SU-DHL-6 (cell line): ENCODE measurements around the gene COL4A1.

Experiments used
- H2AFZ ChIP-seq: fragments of 200-600 bp; sonication (generic); 2 replicates; pipeline ENCODE4 v1.6.1; 2014; ENCODE audit warnings: low read depth, mild to moderate bottlenecking, moderate library complexity, mixed read lengths, antibody characterized with exemption, low read length; ENCODE audit not compliant: severe bottlenecking
- H3F3A ChIP-seq: fragments of 200-600 bp; shearing (Covaris generic); 2 replicates; pipeline ENCODE4 v1.6.0; 2016; ENCODE audit warnings: antibody characterized with exemption, mild to moderate bottlenecking; ENCODE audit not compliant: insufficient read depth
- H3K27ac ChIP-seq: fragments of 200-600 bp; sonication (generic); 2 replicates; pipeline ENCODE4 v1.5.1; 2016; ENCODE audit warnings: low read depth, mild to moderate bottlenecking, low read length, moderate library complexity, mixed read lengths
- H3K27me3 ChIP-seq: fragments of 200-600 bp; sonication (generic), shearing (Covaris generic); 2 replicates; pipeline ENCODE4 v1.6.0; 2014; ENCODE audit warnings: mild to moderate bottlenecking, low read length
- H3K36me3 ChIP-seq: fragments of 200-600 bp; sonication (generic); 2 replicates; pipeline ENCODE4 v1.6.1; 2014; ENCODE audit warnings: mild to moderate bottlenecking, low read length, mixed read lengths
- H3K4me2 ChIP-seq: fragments of 300-600, 200-600 bp; shearing (Covaris generic), sonication (generic); 2 replicates; pipeline ENCODE4 v1.6.0; 2014; ENCODE audit warnings: low read length, low read depth, mild to moderate bottlenecking; ENCODE audit not compliant: poor library complexity, severe bottlenecking
- H3K4me3 ChIP-seq: fragments of 200-600 bp; sonication (generic); 2 replicates; pipeline ENCODE4 v1.5.1; 2014; ENCODE audit warnings: antibody characterized with exemption, low read length, mild to moderate bottlenecking, mixed read lengths; ENCODE audit not compliant: insufficient read depth, poor library complexity, severe bottlenecking
- H3K79me2 ChIP-seq: fragments of 200-600 bp; sonication (generic); 2 replicates; pipeline ENCODE4 v1.6.1; 2014; ENCODE audit warnings: mild to moderate bottlenecking, low read length, moderate library complexity; ENCODE audit not compliant: insufficient read depth
- H3K9ac ChIP-seq: fragments of 200-600 bp; sonication (generic); 2 replicates; pipeline ENCODE4 v1.7.0; 2014; ENCODE audit warnings: mild to moderate bottlenecking, low read length
- H3K9me2 ChIP-seq: fragments of 200-600 bp; sonication (generic); replicated peaks from 2 replicates; pipeline ENCODE4 v1.6.1; 2014; ENCODE audit warnings: low read length; ENCODE audit not compliant: insufficient read depth
- H3K9me3 ChIP-seq: fragments of 200-600 bp; sonication (generic); 2 replicates; pipeline ENCODE4 v1.6.1; 2014; ENCODE audit warnings: low read length, mixed read lengths; ENCODE audit not compliant: insufficient read depth
- H4K20me1 ChIP-seq: fragments of 200-600 bp; sonication (generic); 2 replicates; pipeline ENCODE4 v1.6.1; 2014; ENCODE audit warnings: low read depth, mild to moderate bottlenecking, antibody characterized with exemption, low read length, moderate library complexity, mixed read lengths
- CTCF ChIP-seq: fragments of 200-600 bp; sonication (generic); IDR thresholded peaks from one replicate; pipeline ENCODE4 v1.5.1; 2017; ENCODE audit warnings: antibody characterized with exemption, mild to moderate bottlenecking, low read length, moderate library complexity; ENCODE audit not compliant: insufficient read depth, poor library complexity, severe bottlenecking
- EZH2phosphoT487 ChIP-seq: fragments of 200-600 bp; sonication (generic), shearing (Covaris generic); conservative IDR thresholded peaks from 2 replicates; pipeline ENCODE4 v1.6.1; 2018; ENCODE audit warnings: mild to moderate bottlenecking, antibody characterized with exemption, low read length, moderate library complexity, mixed read lengths

Gene COL4A1

GRCh38 chr13:110168999-110169933 lies 137.7 kb downstream of the COL4A1 start:
- Histone ChIP-seq H3K4me2 (no peak overlapping the region), H3K27me3 (no peaks in the 10 kb centered on the region), H3K27ac (no peak overlapping the region), H2AFZ (no peak overlapping the region), H3K9me2 (no peaks in the 10 kb centered on the region), H3F3A (no peaks in the 10 kb centered on the region), H3K9ac (no peak overlapping the region), H3K36me3 (no peaks in the 10 kb centered on the region), H4K20me1 (no peaks in the 10 kb centered on the region), H3K4me3 (no peak overlapping the region), H3K79me2 (no peaks in the 10 kb centered on the region), H3K9me3 (no peaks in the 10 kb centered on the region)
- TF ChIP-seq EZH2phosphoT487 (no peak), CTCF (no peak)

GRCh38 chr13:110166598-110166997 lies 140.4 kb downstream of the COL4A1 start:
- H3K27me3 ChIP-seq, result no peaks in the 10 kb centered on the region
- H3K79me2 ChIP-seq, result no peaks in the 10 kb centered on the region
- H3K9ac ChIP-seq, result no peak overlapping the region
- no peaks in the 10 kb centered on the region for H3K36me3 ChIP-seq
- no peak overlapping the region for H3K4me3 ChIP-seq
- H3K27ac ChIP-seq, result no peak overlapping the region
- no peaks in the 10 kb centered on the region for H3K9me3 ChIP-seq
- no peaks in the 10 kb centered on the region for H4K20me1 ChIP-seq
- H3K4me2 ChIP-seq, result no peak overlapping the region
- no peaks in the 10 kb centered on the region for H3K9me2 ChIP-seq
- no peak for TF ChIP-seq CTCF
- TF ChIP-seq EZH2phosphoT487, result no peak
- H3F3A ChIP-seq, result no peaks in the 10 kb centered on the region
- H2AFZ ChIP-seq, result no peak overlapping the region

GRCh38 chr13:110164706-110165105 lies 142.3 kb downstream of the COL4A1 start:
- no peaks in the 10 kb centered on the region for H3K36me3 ChIP-seq
- H3K27me3 ChIP-seq, result no peaks in the 10 kb centered on the region
- no peak overlapping the region for H3K4me3 ChIP-seq
- no peak for TF ChIP-seq EZH2phosphoT487
- no peak for TF ChIP-seq CTCF
- H3K4me2 ChIP-seq, result no peak overlapping the region
- H3K27ac ChIP-seq, result no peak overlapping the region
- no peaks in the 10 kb centered on the region for H3K79me2 ChIP-seq
- no peak overlapping the region for H2AFZ ChIP-seq
- no peaks in the 10 kb centered on the region for H3K9me2 ChIP-seq
- no peak overlapping the region for H3K9ac ChIP-seq
- no peaks in the 10 kb centered on the region for H3F3A ChIP-seq
- no peaks in the 10 kb centered on the region for H4K20me1 ChIP-seq
- H3K9me3 ChIP-seq, result no peaks in the 10 kb centered on the region
